Activated CD4-positive, alpha-beta T cell treated with anti-CD3 and anti-CD28 coated beads, Interleukin-2, amount 50 U/mL, for 48 hours (primary cell): ENCODE results near the gene SLC6A7.
"Not testable (repeated sequence)": the region's sequence is repeated elsewhere in the genome, so short reads cannot be mapped to it uniquely, and the experiment has no call there.

Source experiments
- DNase-seq, 2 experiments: peaks; one replicate each; pipeline ENCODE4 v3.0.0-alpha.2; 2020

Gene SLC6A7

GRCh38 chr5:150245808-150246207 is 55.9 kb downstream of the SLC6A7 start:
- no peak for DNase-seq

- no peak for DNase-seq
Observed at GRCh38 chr5:150246429-150246828, 56.6 kb downstream of the SLC6A7 start.

- DNase-seq: no peak
Observed at GRCh38 chr5:150246835-150247234, 57.0 kb downstream of the SLC6A7 start.

- no peak for DNase-seq
Observed at GRCh38 chr5:150247726-150248125, 57.9 kb downstream of the SLC6A7 start.

- not testable (repeated sequence) for DNase-seq
Observed at GRCh38 chr5:150248493-150248892, 58.6 kb downstream of the SLC6A7 start.

- DNase-seq: no peak
Observed at GRCh38 chr5:150248946-150249345, 59.1 kb downstream of the SLC6A7 start.

- DNase-seq: no peak
Observed at GRCh38 chr5:150249744-150250143, 59.9 kb downstream of the SLC6A7 start.

- no peak for DNase-seq
Observed at GRCh38 chr5:150251504-150251903, 61.6 kb downstream of the SLC6A7 start.

- no peak for DNase-seq
Observed at GRCh38 chr5:150252489-150252888, 62.6 kb downstream of the SLC6A7 start.

GRCh38 chr5:150253416-150254208 is 63.8 kb downstream of the SLC6A7 start:
- DNase-seq: no peak

GRCh38 chr5:150254363-150254762 is 64.5 kb downstream of the SLC6A7 start:
- no peak for DNase-seq

- no peak for DNase-seq
Observed at GRCh38 chr5:150254774-150255173, 64.9 kb downstream of the SLC6A7 start.

- DNase-seq: no peak
Observed at GRCh38 chr5:150255659-150256409, 66.0 kb downstream of the SLC6A7 start.

- no peak for DNase-seq
Observed at GRCh38 chr5:150256410-150257064, 66.7 kb downstream of the SLC6A7 start.

GRCh38 chr5:150257424-150257823 is 67.6 kb downstream of the SLC6A7 start:
- no peak for DNase-seq

GRCh38 chr5:150258130-150258529 is 68.3 kb downstream of the SLC6A7 start:
- DNase-seq: no peak
